Endodermal cell (in vitro differentiated cells): ENCODE results near the gene RAET1E. TPM values are rescaled to one million over a fixed set of nuclear protein-coding genes. Genes with fewer than 3 reads are reported as not detected.
A peak's percentile ranks its signal among the peaks of the same experiment; 100 is the strongest.

Experiments used
- DNase-seq: peaks from one replicate; pipeline ENCODE4 v3.0.0-alpha.2; 2017
- H3K27ac ChIP-seq: 2 replicates; pipeline ENCODE4 v1.5.1; 2013; ENCODE audit warnings: mild to moderate bottlenecking, low read depth, low read length, moderate library complexity
- H3K27me3 ChIP-seq: 2 replicates; pipeline ENCODE4 v1.6.1; 2013; ENCODE audit warnings: mild to moderate bottlenecking, low read length, moderate library complexity; ENCODE audit not compliant: insufficient read depth, control insufficient read depth, poor library complexity, severe bottlenecking
- H3K36me3 ChIP-seq: 2 replicates; pipeline ENCODE4 v1.7.0; 2013; ENCODE audit warnings: mild to moderate bottlenecking, low read length, moderate library complexity; ENCODE audit not compliant: control insufficient read depth, insufficient read depth
- H3K4me1 ChIP-seq: one replicate; pipeline ENCODE4 v1.7.0; 2013; ENCODE audit warnings: low read length; ENCODE audit not compliant: control insufficient read depth, insufficient read depth
- H3K4me3 ChIP-seq: 2 replicates; pipeline ENCODE4 v1.5.1; 2013; ENCODE audit warnings: mild to moderate bottlenecking, low read length, moderate library complexity
- H3K9ac ChIP-seq: 2 replicates; pipeline ENCODE4 v1.6.1; 2013; ENCODE audit warnings: mild to moderate bottlenecking, low read length, moderate library complexity; ENCODE audit not compliant: poor library complexity, severe bottlenecking; ENCODE audit errors: extremely low read depth
- H3K9me3 ChIP-seq: 2 replicates; pipeline ENCODE4 v1.6.1; 2013; ENCODE audit warnings: mild to moderate bottlenecking, low read length, moderate library complexity; ENCODE audit not compliant: control insufficient read depth
- H3K27ac Mint-ChIP-seq: 2 replicates; pipeline ENCODE4 v1.8.0; 2020; ENCODE audit warnings: mixed read lengths
- H3K27me3 Mint-ChIP-seq: 2 replicates; pipeline ENCODE4 v1.8.0; 2021; ENCODE audit warnings: mild to moderate bottlenecking, mixed read lengths; ENCODE audit not compliant: insufficient read depth
- H3K36me3 Mint-ChIP-seq: 2 replicates; pipeline ENCODE4 v1.8.0; 2020; ENCODE audit warnings: low read depth, mixed read lengths
- H3K4me1 Mint-ChIP-seq: 2 replicates; pipeline ENCODE4 v1.8.0; 2020; ENCODE audit warnings: mixed read lengths
- H3K4me3 Mint-ChIP-seq: 2 replicates; pipeline ENCODE4 v1.8.0; 2020; ENCODE audit warnings: mild to moderate bottlenecking, moderate library complexity, mixed read lengths
- H3K9me3 Mint-ChIP-seq: 2 replicates; pipeline ENCODE4 v1.8.0; 2020; ENCODE audit warnings: mild to moderate bottlenecking, mixed read lengths
- WGBS, 2 experiments: methylation state at CpG; one replicate each; pipeline versions ENCODE4 v1.1.5 to v1.1.7; 2013; ENCODE audit warnings: missing lambda C conversion rate in 2 of 2, mixed read lengths in 1 of 2; ENCODE audit not compliant: insufficient coverage in 1 of 2, insufficient read length in 1 of 2; 5-methylcytosine and 5-hydroxymethylcytosine counted together
- total RNA-seq, 2 donors: library from RNA; stranded (reverse); fragmentation: NEBNext Ultra II Directional in 1 of 2; extraction: Animal tissue kit (Norgen Biotek cat#: 25700) in 1 of 2; gene quantifications; 2 replicates in 1 of 2; 3 replicates in 1 of 2; pipeline ENCODE4 v1.2.1, GENCODE V29; 2021
- TF ChIP-seq, protein P1 (sequence below): fragments of 200-600 bp; sonication (generic); conservative IDR thresholded peaks from 2 replicates; pipeline ENCODE4 v1.5.0; 2021; ENCODE audit warnings: antibody characterized with exemption, mild to moderate bottlenecking

Gene RAET1E
- total RNA-seq, 2 donors from 2014 or later, result not detected

- Mint-ChIP-seq H3K9me3 (no peaks in the 10 kb centered on the region), H3K4me1 (peaks cover 3% of the 10 kb centered on the region), H3K4me3 (no peak overlapping the region), H3K27ac (no peak overlapping the region), H3K36me3 (no peaks in the 10 kb centered on the region), H3K27me3 (peaks cover 94% of the 10 kb centered on the region)
- DNase-seq, result peak; percentile 17
- Histone ChIP-seq H3K36me3 (no peaks in the 10 kb centered on the region), H3K4me3 (no peak overlapping the region), H3K4me1 (no peaks in the 10 kb centered on the region), H3K9ac (no peak overlapping the region), H3K27me3 (peaks cover 100% of the 10 kb centered on the region), H3K27ac (no peak overlapping the region), H3K9me3 (no peaks in the 10 kb centered on the region)
- TF ChIP-seq, protein P1, sequence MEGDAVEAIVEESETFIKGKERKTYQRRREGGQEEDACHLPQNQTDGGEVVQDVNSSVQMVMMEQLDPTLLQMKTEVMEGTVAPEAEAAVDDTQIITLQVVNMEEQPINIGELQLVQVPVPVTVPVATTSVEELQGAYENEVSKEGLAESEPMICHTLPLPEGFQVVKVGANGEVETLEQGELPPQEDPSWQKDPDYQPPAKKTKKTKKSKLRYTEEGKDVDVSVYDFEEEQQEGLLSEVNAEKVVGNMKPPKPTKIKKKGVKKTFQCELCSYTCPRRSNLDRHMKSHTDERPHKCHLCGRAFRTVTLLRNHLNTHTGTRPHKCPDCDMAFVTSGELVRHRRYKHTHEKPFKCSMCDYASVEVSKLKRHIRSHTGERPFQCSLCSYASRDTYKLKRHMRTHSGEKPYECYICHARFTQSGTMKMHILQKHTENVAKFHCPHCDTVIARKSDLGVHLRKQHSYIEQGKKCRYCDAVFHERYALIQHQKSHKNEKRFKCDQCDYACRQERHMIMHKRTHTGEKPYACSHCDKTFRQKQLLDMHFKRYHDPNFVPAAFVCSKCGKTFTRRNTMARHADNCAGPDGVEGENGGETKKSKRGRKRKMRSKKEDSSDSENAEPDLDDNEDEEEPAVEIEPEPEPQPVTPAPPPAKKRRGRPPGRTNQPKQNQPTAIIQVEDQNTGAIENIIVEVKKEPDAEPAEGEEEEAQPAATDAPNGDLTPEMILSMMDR, result no peak
- WGBS, 2 experiments, result 35 to 100% methylated on average over 1 to 2 of the region's 2 CpGs
These were observed 38.8 kb upstream of the RAET1E start for GRCh38 chr6:149936743-149937142.

DNA sequence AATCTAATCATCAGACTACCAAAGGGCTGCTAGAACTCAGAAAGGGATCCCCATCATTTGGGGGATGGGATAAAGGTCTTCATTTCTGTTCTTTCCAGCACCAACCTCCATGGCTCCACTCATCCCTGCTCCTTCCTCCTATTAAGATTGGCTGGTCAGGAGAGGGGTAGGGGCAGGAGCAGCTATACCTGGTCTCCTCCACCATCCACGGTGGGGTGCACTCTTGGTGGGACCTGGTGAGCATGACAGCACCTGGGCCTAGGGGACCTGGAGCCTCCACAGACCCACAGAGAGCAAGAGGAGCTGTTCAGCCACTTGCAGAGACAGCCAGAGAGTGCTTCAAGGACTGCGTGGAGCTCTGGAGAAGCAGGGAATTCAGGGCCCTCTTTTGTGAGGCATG lies 37.8 kb upstream of the RAET1E start:
- no peak overlapping the region for H3K4me3 ChIP-seq
- peaks cover 100% of the 10 kb centered on the region for H3K27me3 ChIP-seq
- H3K27me3 Mint-ChIP-seq, result peaks cover 94% of the 10 kb centered on the region
- no peaks in the 10 kb centered on the region for H3K36me3 Mint-ChIP-seq
- H3K4me1 ChIP-seq, result no peaks in the 10 kb centered on the region
- H3K9ac ChIP-seq, result no peak overlapping the region
- no peaks in the 10 kb centered on the region for H3K36me3 ChIP-seq
- H3K4me3 Mint-ChIP-seq, result no peak overlapping the region
- peaks cover 3% of the 10 kb centered on the region for H3K4me1 Mint-ChIP-seq
- WGBS, 2 experiments, result 45 to 50% methylated on average over 2 of the region's 2 CpGs
- H3K9me3 Mint-ChIP-seq, result no peaks in the 10 kb centered on the region
- H3K27ac ChIP-seq, result no peak overlapping the region
- TF ChIP-seq, protein P1, result no peak
- no peak overlapping the region for H3K27ac Mint-ChIP-seq
- no peaks in the 10 kb centered on the region for H3K9me3 ChIP-seq
- peak; percentile 33 for DNase-seq

GRCh38 chr6:149935246-149935645 lies 37.3 kb upstream of the RAET1E start:
- H3K36me3 Mint-ChIP-seq, result no peaks in the 10 kb centered on the region

More at GRCh38 chr6:149935246-149935645, 37.3 kb upstream of the RAET1E start:
- Histone ChIP-seq H3K4me1 (no peaks in the 10 kb centered on the region), H3K36me3 (no peaks in the 10 kb centered on the region), H3K27me3 (peaks cover 100% of the 10 kb centered on the region), H3K9me3 (no peaks in the 10 kb centered on the region), H3K27ac (no peak overlapping the region), H3K9ac (no peak overlapping the region), H3K4me3 (no peak overlapping the region)
- H3K4me3 Mint-ChIP-seq, result no peak overlapping the region
- H3K27ac Mint-ChIP-seq, result no peak overlapping the region
- WGBS, 2 experiments, result 45 to 49% methylated on average over 2 to 4 of the region's 4 CpGs
- TF ChIP-seq, protein P1, result no peak
- no peaks in the 10 kb centered on the region for H3K9me3 Mint-ChIP-seq
- H3K4me1 Mint-ChIP-seq, result peaks cover 3% of the 10 kb centered on the region
- peak; percentile 25 for DNase-seq
- peaks cover 94% of the 10 kb centered on the region for H3K27me3 Mint-ChIP-seq
